Measurements from ENCODE around the gene GPAM. TPM values are rescaled to one million over a fixed set of nuclear protein-coding genes. Genes with fewer than 3 reads are reported as not detected.

Gene GPAM
- total and polyA plus RNA-seq, 10 of the 15 experiments (the other 5 are each of a cell fraction or from before 2014, with no cell fraction given) = 3.3 to 9.4 (median 7.4) TPM

- no peak for DNase-seq (ENCODE audit: low read depth, low spot score)
- no peak for FAIRE-seq
- Histone ChIP-seq H4K20me1 (ENCODE audit: control insufficient read depth, insufficient read depth) (no peaks in the 10 kb centered on the region), H3K27me3 (replicated peaks in 1 of 2; ENCODE audit: control insufficient read depth in 2 of 2, insufficient read depth in 2 of 2, low read length in 1 of 2) (no peaks in the 10 kb centered on the region), H3K9me3 (replicated peaks; ENCODE audit: control insufficient read depth, insufficient read depth, low read length) (no peaks in the 10 kb centered on the region), H3K27ac (ENCODE audit: control insufficient read depth, insufficient read depth) (no peak overlapping the region), H3K4me1 (ENCODE audit: control insufficient read depth, insufficient read depth, low read length) (no peaks in the 10 kb centered on the region), H3K79me2 (ENCODE audit: control insufficient read depth, insufficient read depth, low read length) (no peaks in the 10 kb centered on the region), H3K9ac (ENCODE audit: control insufficient read depth, insufficient read depth, low read length) (no peak overlapping the region), H3K36me3 (ENCODE audit: control insufficient read depth in 2 of 2, insufficient read depth in 2 of 2, low read length in 1 of 2) (peaks cover 0 to 1% of the 10 kb centered on the region in 2 experiments; a peak in 3 of 4 replicates), H3K4me2 (ENCODE audit: control insufficient read depth, insufficient read depth) (no peak overlapping the region), H3K4me3 (no peak overlapping the region), H2AFZ (ENCODE audit: control insufficient read depth, low read depth, low read length) (no peak overlapping the region)
- no peak for TF ChIP-seq RAD21 (IDR thresholded peaks at IDR 0.05; ENCODE audit: insufficient read depth, low read depth, low read length)
- no peak for TF ChIP-seq PBX3 (IDR thresholded peaks at IDR 0.05; ENCODE audit: insufficient replicate concordance, low read depth, low read length)
- ChIA-PET RAD21 (ENCODE audit: unreplicated experiment) (no interaction called here), CTCF (no interaction called here), SMC1A (ENCODE audit: uncharacterized antibody, unreplicated experiment) (no interaction called here), POLR2A (no interaction called here)
- in situ Hi-C loops (cut with MboI) (no loop called here), intact Hi-C loops (cut with micrococcal nuclease; ENCODE audit: unreplicated experiment) (no loop called here)
- 85% methylated on average over 1 of the region's 1 CpG for WGBS (ENCODE audit: insufficient coverage, insufficient replicate concordance, low lambda C conversion rate, missing lambda C conversion rate)
- ATAC-seq = no peak
- BruUV-seq (replicated peaks) = no TSS peak
Measured at GRCh38 chr10:112177247-112177646, 6.3 kb downstream of the GPAM start.

- H3K79me2 ChIP-seq (ENCODE audit: control insufficient read depth, insufficient read depth, low read length) = no peaks in the 10 kb centered on the region
- ChIA-PET RAD21 (ENCODE audit: unreplicated experiment) (no interaction called here), SMC1A (ENCODE audit: uncharacterized antibody, unreplicated experiment) (interaction anchor here (0.7 to 1.5 kb wide), 2 partner anchors 10 to 14 kb away, joined by 4 read pairs; no protein-coding TSS in a partner anchor), CTCF (interaction anchor here (0.8 kb wide), 1 partner anchor 132 kb away, joined by 3 read pairs; no protein-coding TSS in a partner anchor), POLR2A (no interaction called here)
- H3K4me3 ChIP-seq = no peak overlapping the region
- WGBS (ENCODE audit: insufficient coverage, insufficient replicate concordance, low lambda C conversion rate, missing lambda C conversion rate) = 98% methylated on average over 3 of the region's 3 CpGs
- H3K9me3 ChIP-seq (replicated peaks; ENCODE audit: control insufficient read depth, insufficient read depth, low read length) = no peaks in the 10 kb centered on the region
- no peak overlapping the region for H3K27ac ChIP-seq (ENCODE audit: control insufficient read depth, insufficient read depth)
- no peak overlapping the region for H3K9ac ChIP-seq (ENCODE audit: control insufficient read depth, insufficient read depth, low read length)
- intact Hi-C loops (cut with micrococcal nuclease; ENCODE audit: unreplicated experiment) = no loop called here
- no peak overlapping the region for H2AFZ ChIP-seq (ENCODE audit: control insufficient read depth, low read depth, low read length)
- BruUV-seq (replicated peaks) = no TSS peak
- ATAC-seq (no peak), DNase-seq (ENCODE audit: low read depth, low spot score) (no peak), FAIRE-seq (no peak)
- H3K4me1 ChIP-seq (ENCODE audit: control insufficient read depth, insufficient read depth, low read length) = no peaks in the 10 kb centered on the region
- H3K4me2 ChIP-seq (ENCODE audit: control insufficient read depth, insufficient read depth) = no peak overlapping the region
- no peaks in the 10 kb centered on the region for H3K27me3 ChIP-seq (replicated peaks in 1 of 2; ENCODE audit: control insufficient read depth in 2 of 2, insufficient read depth in 2 of 2, low read length in 1 of 2)
- TF ChIP-seq ETV6 (conservative IDR thresholded peaks at IDR 0.05 in 1 of 2, IDR thresholded peaks at IDR 0.05 in 1 of 2; ENCODE audit: borderline replicate concordance in 1 of 2, low read depth in 1 of 2) (no peak), MYC (IDR thresholded peaks at IDR 0.05; ENCODE audit: insufficient read depth, insufficient read length, insufficient replicate concordance, low read length, severe bottlenecking) (no peak), PBX3 (IDR thresholded peaks at IDR 0.05; ENCODE audit: insufficient replicate concordance, low read depth, low read length) (no peak), RAD51 (IDR thresholded peaks at IDR 0.05) (no peak), POLR2A (IDR thresholded peaks at IDR 0.05; ENCODE audit: low read depth, low read length) (no peak), TCF3 (IDR thresholded peaks at IDR 0.05; ENCODE audit: borderline replicate concordance, insufficient read depth, low read depth, low read length) (no peak), USF1 (IDR thresholded peaks at IDR 0.05; ENCODE audit: borderline replicate concordance, extremely low read length, insufficient read depth, low read depth, low read length) (no peak), LARP7 (IDR thresholded peaks at IDR 0.05) (no peak), SP1 (IDR thresholded peaks at IDR 0.05; ENCODE audit: low read depth, low read length) (no peak)
- H3K36me3 ChIP-seq (ENCODE audit: control insufficient read depth in 2 of 2, insufficient read depth in 2 of 2, low read length in 1 of 2) = peaks cover 0 to 1% of the 10 kb centered on the region in 2 experiments; a peak in 3 of 4 replicates
- H4K20me1 ChIP-seq (ENCODE audit: control insufficient read depth, insufficient read depth) = no peaks in the 10 kb centered on the region
- in situ Hi-C loops (cut with MboI) = no loop called here
Measured at GRCh38 chr10:112176543-112176942, 7.0 kb downstream of the GPAM start.
